ENCODE measurements around the gene STK36.

GRCh38 chr2:218732052-218732760, 60.3 kb downstream of the STK36 start:
- TF ChIP-seq, protein P1, sequence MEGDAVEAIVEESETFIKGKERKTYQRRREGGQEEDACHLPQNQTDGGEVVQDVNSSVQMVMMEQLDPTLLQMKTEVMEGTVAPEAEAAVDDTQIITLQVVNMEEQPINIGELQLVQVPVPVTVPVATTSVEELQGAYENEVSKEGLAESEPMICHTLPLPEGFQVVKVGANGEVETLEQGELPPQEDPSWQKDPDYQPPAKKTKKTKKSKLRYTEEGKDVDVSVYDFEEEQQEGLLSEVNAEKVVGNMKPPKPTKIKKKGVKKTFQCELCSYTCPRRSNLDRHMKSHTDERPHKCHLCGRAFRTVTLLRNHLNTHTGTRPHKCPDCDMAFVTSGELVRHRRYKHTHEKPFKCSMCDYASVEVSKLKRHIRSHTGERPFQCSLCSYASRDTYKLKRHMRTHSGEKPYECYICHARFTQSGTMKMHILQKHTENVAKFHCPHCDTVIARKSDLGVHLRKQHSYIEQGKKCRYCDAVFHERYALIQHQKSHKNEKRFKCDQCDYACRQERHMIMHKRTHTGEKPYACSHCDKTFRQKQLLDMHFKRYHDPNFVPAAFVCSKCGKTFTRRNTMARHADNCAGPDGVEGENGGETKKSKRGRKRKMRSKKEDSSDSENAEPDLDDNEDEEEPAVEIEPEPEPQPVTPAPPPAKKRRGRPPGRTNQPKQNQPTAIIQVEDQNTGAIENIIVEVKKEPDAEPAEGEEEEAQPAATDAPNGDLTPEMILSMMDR (conservative IDR thresholded peaks at IDR 0.05) = no peak
- TF ChIP-seq ZFX (IDR thresholded peaks at IDR 0.05) = no peak
